ENCODE measurements around the gene CTTNBP2NL.

Gene CTTNBP2NL

DNA sequence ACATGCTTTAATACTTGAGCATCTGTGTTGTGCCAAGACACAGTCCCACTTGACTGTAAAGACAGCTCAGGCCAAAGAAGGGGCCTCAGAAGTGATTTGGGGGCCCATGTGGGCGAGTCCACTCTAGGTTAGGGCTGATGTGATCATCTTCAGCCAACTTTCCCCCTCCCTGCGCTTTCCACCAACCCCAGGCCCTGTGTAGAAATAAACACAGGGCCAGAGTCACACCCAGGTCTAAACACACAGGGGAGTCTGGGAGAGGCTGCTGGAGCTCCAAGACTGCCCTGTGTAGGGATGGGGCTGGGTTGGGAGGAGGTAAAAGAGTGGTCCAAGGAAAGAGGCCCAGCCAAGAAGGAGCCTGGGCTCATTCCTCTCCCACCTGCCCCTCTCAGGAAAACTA lies 110.3 kb downstream of the CTTNBP2NL start:
- DNase-seq (ENCODE audit: low read depth) = no peak

DNA sequence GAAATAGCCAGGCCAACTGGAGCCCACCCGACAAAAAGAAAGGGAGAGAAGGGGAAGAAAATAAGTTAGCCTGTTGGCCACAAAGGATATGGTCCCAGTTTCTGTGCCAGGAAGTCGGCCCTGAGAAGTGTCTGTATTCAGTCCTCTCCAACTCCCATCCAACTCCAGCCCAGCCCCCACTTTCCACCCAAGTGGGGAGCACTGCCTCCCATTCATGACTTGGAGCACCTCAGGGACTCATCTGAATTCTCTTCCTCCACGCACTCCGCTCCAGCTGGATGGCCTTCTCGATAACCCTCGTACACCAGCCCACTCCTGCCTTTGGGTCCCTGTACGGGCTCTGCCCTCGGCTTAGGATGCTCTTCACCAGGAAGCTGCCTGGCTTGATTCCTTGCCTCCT lies 110.7 kb downstream of the CTTNBP2NL start:
- no peak for DNase-seq (ENCODE audit: low read depth)

DNA sequence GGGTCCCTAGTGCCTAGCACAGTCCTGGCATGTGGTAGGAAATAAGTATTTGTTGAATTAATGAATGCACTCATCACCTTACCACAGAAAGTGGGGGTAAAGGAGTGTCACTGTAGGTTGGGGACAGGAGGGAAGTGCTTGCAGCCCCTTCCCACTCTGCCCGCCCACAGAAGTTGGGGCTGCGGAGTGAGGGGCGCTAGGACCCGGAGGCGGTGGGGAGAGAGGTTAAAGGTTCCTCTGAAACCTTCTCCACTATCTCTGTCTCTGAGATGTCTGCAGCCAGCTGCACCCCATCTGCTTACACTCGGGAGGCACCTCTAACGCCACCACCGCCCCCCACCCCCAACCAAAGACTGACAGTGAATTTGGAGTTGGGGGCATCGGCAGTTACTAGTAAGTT lies 111.3 kb downstream of the CTTNBP2NL start:
- DNase-seq (ENCODE audit: low read depth) = no peak

GRCh38 chr1:112507921-112508277 lies 111.9 kb downstream of the CTTNBP2NL start:
- no peak for DNase-seq (ENCODE audit: low read depth)

DNA sequence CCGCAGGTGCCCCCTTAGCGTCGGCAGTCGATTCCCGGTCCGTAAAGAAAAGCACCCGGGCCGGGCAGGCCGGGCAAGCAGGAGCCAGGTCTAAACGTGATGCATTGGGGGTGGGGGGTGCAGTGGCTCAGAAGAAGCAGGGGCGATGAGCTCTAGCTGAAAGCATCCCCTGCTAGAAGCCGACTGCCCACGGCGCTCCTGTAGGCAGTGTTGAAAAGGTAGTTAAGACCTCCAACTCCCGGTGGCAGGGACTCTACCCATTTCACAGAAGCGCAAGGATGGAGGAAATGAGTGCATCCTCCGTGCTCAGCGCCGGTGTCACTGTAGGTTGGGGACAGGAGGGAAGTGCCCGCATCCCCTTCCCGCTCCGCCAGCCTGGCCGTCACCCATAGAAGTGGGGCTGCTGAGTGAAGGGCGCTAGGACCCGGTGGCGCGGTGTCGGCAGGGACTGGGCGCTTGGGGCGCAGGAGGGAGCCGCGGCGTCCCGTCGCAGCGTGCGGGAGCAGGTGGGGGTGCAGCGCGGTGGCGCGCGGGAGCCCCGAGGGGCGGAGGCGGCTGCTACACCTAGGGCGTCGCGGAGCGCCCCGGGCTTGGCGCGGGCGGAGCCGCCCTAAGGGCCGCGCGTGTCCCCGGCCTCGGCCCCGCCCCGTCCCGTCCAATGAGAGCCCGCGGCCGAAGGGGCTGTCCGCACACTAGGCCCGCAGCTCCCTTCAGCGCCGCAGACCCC lies 112.4 kb downstream of the CTTNBP2NL start, which contains the start of gene WNT2B:
TSS of gene WNT2B (plus strand) at position 688 of the 727 bp plus-strand sequence. CDS start 298 bp downstream, outside the sequence.
- DNase-seq (ENCODE audit: low read depth) = peak; percentile 34

GRCh38 chr1:112509005-112509659 lies 113.1 kb downstream of the CTTNBP2NL start:
- DNase-seq (ENCODE audit: low read depth) = no peak

DNA sequence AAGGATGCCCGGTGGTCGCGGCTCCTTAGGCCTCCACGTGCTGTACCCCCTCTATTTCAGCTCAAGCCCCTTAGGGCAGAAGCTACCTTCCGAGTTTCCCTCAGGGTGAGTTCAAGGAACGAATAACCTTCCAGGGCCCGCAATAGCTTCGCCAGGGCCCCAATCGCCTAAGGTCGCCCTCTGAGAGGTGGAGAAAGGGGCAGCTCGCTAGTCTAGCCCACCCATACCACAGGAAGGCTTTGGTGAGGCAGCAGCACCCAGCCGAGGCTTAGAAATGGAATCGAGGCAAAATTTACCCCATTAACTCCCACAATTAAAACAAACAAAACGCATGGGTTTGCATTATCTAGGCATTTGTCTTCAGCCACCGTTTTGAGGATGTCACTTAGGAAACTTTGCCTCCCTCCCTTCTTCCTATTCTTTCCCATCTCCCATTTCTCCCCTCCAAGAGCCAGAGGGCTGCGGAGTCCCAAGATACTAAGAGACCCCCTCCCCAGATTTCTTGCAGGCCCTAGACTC lies 113.7 kb downstream of the CTTNBP2NL start:
- no peak for DNase-seq (ENCODE audit: low read depth)

DNA sequence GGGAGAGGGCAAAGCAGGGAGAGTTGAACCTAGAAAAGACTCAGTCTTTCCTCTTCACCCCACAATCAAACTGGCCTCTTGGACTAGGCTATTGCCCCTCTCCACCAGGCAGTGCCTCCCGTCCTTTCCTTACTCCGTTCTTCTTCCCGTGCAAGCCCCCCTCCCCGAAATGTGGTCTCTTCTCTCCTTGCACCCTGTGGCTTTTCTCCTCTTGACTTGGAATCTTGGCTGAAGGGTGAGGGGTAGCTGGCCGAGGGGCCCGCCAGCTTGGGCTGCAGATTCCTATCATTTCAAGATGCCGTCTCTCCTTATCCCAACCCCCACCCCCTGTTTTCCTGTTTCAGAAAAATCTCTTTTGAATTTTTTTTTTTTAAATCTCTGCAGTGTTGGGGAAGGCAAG lies 114.3 kb downstream of the CTTNBP2NL start:
- DNase-seq (ENCODE audit: low read depth) = no peak

Measured in T follicular helper cell (primary cell).